ENCODE data around the gene FBXW7. TPM values are rescaled to one million over a fixed set of nuclear protein-coding genes. Genes with fewer than 3 reads are reported as not detected.

Gene FBXW7
- 10 to 100 TPM; 63.1 to 97.6 (median 70.7) TPM for total RNA-seq

GRCh38 chr4:152535903-152536544 lies at the start of gene FBXW7:
Gene FBXW7 (minus strand): TSS chr4:152536092. CDS start chr4:152411803, 124,289 bp downstream.
- WGBS: 4% methylated on average over 13 of the region's 63 CpGs
- Histone ChIP-seq H3K27me3 (no peaks in the 10 kb centered on the region), H3K27ac (replicated peaks in 1 of 4) (peak within 1 kb of the TSS; percentile 92 to 97 (median 97)), H3K36me3 (peaks cover 0 to 13% (median 10%) of the 10 kb centered on the region in 4 donors), H3K4me1 (peaks cover 50 to 65% (median 55%) of the 10 kb centered on the region in 4 donors), H3K9me3 (no peaks in the 10 kb centered on the region), H3K4me3 (peak within 1 kb of the TSS; percentile 97 to 99 (median 98))
- peak; percentile 100 for DNase-seq (ENCODE audit: extremely low spot score)
- TF ChIP-seq POLR2AphosphoS5 (IDR thresholded peaks at IDR 0.05) (peak; percentile 93 to 94), CTCF (IDR thresholded peaks at IDR 0.05) (no peak), POLR2A (IDR thresholded peaks at IDR 0.05; ENCODE audit: low read depth) (peak; percentile 61), EP300 (IDR thresholded peaks at IDR 0.05) (no peak)
- intact Hi-C loops (cut with DNase I): loop anchor here (10.0 kb wide), 1 partner anchor 1431 kb away; no protein-coding TSS in a partner anchor

DNA sequence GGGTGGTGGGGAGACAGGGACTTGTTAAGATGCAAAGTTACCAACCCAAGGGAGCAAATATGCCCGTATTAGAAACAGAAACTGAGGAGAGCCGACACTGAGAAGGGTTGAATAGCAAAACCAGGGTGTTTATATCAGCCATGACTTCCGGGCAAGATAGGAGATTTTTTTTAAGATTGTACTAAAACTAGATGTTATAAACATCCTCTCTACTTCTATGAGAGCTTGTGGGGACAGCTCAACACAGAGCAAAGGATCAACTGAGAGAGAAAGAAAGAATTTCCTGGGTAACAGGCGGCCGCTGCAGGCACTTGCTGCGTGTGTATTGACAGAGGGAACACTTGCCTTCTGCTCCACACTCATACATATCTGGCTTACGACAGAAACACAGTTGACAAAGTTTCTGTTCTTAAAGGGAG lies 49.1 kb upstream of the FBXW7 start:
- WGBS: 61% methylated on average over 7 of the region's 7 CpGs
- DNase-seq (ENCODE audit: extremely low spot score): no peak
- no peaks in the 10 kb centered on the region for H3K36me3 ChIP-seq
- intact Hi-C loops (cut with DNase I): no loop called here
- H3K9me3 ChIP-seq: no peaks in the 10 kb centered on the region
- peak overlapping the region in 2 of 4 donors; percentile 11 to 14 for H3K4me3 ChIP-seq
- H3K27me3 ChIP-seq: no peaks in the 10 kb centered on the region
- peak overlapping the region in 2 of 4 donors; percentile 23 to 37 for H3K27ac ChIP-seq (replicated peaks in 1 of 4)
- peaks cover 0 to 14% (median 10%) of the 10 kb centered on the region in 4 donors for H3K4me1 ChIP-seq
- TF ChIP-seq CTCF (IDR thresholded peaks at IDR 0.05) (no peak), POLR2A (IDR thresholded peaks at IDR 0.05; ENCODE audit: low read depth) (no peak), POLR2AphosphoS5 (IDR thresholded peaks at IDR 0.05) (no peak), EP300 (IDR thresholded peaks at IDR 0.05) (no peak)

GRCh38 chr4:152581536-152582160 lies 45.8 kb upstream of the FBXW7 start:
- no peak overlapping the region for H3K4me3 ChIP-seq
- H3K36me3 ChIP-seq: no peaks in the 10 kb centered on the region
- WGBS: 88% methylated on average over 3 of the region's 3 CpGs
- no peak for DNase-seq (ENCODE audit: extremely low spot score)
- no peak overlapping the region for H3K27ac ChIP-seq (replicated peaks in 1 of 4)
- intact Hi-C loops (cut with DNase I): no loop called here
- no peaks in the 10 kb centered on the region for H3K4me1 ChIP-seq
- H3K27me3 ChIP-seq: no peaks in the 10 kb centered on the region
- H3K9me3 ChIP-seq: no peaks in the 10 kb centered on the region
- no peak for TF ChIP-seq POLR2AphosphoS5 (IDR thresholded peaks at IDR 0.05)
- TF ChIP-seq CTCF (IDR thresholded peaks at IDR 0.05): no peak
- TF ChIP-seq EP300 (IDR thresholded peaks at IDR 0.05): no peak
- no peak for TF ChIP-seq POLR2A (IDR thresholded peaks at IDR 0.05; ENCODE audit: low read depth)

DNA sequence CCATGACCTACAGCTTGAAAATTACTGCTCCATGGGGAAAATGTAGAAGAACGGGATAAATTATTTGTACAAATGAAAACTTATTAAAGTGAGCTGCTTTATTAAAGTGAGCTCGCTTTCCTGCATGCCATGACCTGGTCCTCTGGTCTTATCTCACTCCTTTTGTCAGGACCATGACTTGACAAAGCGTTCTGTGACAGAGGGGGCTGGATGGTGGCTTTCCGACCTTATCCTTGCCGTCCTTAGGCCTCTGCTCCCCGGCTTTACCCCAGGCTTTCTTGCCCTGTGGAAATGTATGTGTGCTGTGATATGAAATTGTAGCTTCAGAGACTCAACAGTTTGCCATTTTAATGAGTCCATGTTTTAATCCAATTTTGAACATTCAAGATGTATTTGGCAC lies 44.0 kb upstream of the FBXW7 start:
- no peaks in the 10 kb centered on the region for H3K36me3 ChIP-seq
- no peak overlapping the region for H3K27ac ChIP-seq (replicated peaks in 1 of 4)
- H3K4me3 ChIP-seq: no peak overlapping the region
- 97% methylated on average over 6 of the region's 6 CpGs for WGBS
- TF ChIP-seq CTCF (IDR thresholded peaks at IDR 0.05) (no peak), EP300 (IDR thresholded peaks at IDR 0.05) (no peak), POLR2A (IDR thresholded peaks at IDR 0.05; ENCODE audit: low read depth) (no peak), POLR2AphosphoS5 (IDR thresholded peaks at IDR 0.05) (no peak)
- no peaks in the 10 kb centered on the region for H3K27me3 ChIP-seq
- no peak for DNase-seq (ENCODE audit: extremely low spot score)
- no peaks in the 10 kb centered on the region for H3K4me1 ChIP-seq
- no peaks in the 10 kb centered on the region for H3K9me3 ChIP-seq
- intact Hi-C loops (cut with DNase I): no loop called here
